Cardiac fibroblast (primary cell): ENCODE data around the gene FCN3.

Source experiments
- DNase-seq, 2 donors: peaks; one replicate each; pipeline versions ENCODE4 v3.0.0 to v3.0.0-alpha.2; 2010; ENCODE audit warnings: low read depth in 2 of 2
- H3K4me3 ChIP-seq, 2 donors: replicated peaks in 1 of 2; 1 replicate in 1 of 2; 2 replicates in 1 of 2; pipeline ENCODE4 v1.5.1; 2011; ENCODE audit warnings: low read depth in 2 of 2, low read length in 2 of 2, mild to moderate bottlenecking in 2 of 2, moderate library complexity in 1 of 2
- CTCF ChIP-seq: IDR thresholded peaks from one replicate; pipeline ENCODE4 v1.5.1; 2011; ENCODE audit warnings: low read depth, mild to moderate bottlenecking, low read length, inconsistent platforms

FCN3 gene

GRCh38 chr1:27356619-27357280, 17.9 kb downstream of the FCN3 start:
- H3K4me3 ChIP-seq, result no peak overlapping the region
- no peak for DNase-seq

GRCh38 chr1:27356277-27356618, 18.4 kb downstream of the FCN3 start:
- H3K4me3 ChIP-seq, result no peak overlapping the region
- DNase-seq, result no peak
- TF ChIP-seq CTCF, result no peak

More at GRCh38 chr1:27356619-27357280, 17.9 kb downstream of the FCN3 start:
- no peak for TF ChIP-seq CTCF

GRCh38 chr1:27355683-27356082, 18.9 kb downstream of the FCN3 start:
- TF ChIP-seq CTCF, result no peak
- no peak overlapping the region for H3K4me3 ChIP-seq

DNA sequence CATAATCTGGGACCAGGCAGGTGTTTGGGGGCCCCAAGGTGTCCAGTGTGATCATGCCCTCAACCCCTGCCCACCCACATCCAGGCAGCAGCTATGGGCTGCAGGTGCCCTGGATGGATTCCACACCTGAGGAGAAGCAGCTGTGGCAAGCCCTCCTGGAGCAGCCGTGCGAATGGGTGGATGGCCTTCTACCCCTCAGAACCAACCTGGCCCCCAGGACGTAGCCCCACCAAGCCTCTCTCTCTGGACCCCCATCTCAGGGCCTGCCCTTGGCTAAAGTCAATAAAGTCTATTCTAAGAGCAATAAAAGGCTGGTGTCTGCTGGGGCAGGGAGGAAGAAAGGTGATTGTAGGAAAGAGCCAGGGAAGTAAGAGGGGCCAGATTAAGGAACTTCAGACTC, 21.0 kb downstream of the FCN3 start:
- DNase-seq, result no peak

More at GRCh38 chr1:27355683-27356082, 18.9 kb downstream of the FCN3 start:
- no peak for DNase-seq

GRCh38 chr1:27353166-27353565, 21.5 kb downstream of the FCN3 start:
- no peak for TF ChIP-seq CTCF
- no peak for DNase-seq
- no peak overlapping the region for H3K4me3 ChIP-seq

More for the DNA sequence above, 21.0 kb downstream of the FCN3 start:
- no peak for TF ChIP-seq CTCF
- no peak overlapping the region for H3K4me3 ChIP-seq

DNA sequence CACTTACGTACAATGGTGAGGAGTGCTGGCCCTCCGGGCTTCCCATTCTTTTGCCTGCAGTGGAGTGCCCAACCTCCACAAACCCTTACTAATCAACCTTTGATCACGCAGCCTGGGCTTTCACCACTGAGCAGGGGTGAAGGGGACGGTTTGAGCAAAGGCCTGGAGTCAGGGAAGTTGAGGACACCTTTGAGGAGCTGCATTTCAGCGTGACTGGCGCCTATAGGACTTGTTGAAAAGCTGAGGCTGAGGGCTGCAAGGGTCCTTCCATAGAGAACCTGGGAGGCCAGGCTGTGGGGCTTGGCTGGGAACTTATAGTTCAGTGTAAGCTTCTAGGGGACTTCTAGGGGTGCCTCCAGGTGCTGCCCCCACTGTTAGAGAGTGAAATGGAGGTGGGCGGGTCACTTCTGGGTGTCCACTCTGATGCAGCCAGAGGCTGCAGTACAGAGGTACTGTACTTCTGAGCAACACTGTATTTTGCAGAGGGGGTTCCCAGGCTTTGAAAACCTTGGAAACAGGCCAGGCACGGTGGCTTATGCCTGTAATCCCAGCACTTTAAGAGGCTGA, 23.0 kb downstream of the FCN3 start:
- no peak for TF ChIP-seq CTCF
- H3K4me3 ChIP-seq, result no peak overlapping the region
- DNase-seq, result no peak
